HG02840 (cell line): ENCODE measurements around the gene APBA2.

ENCODE experiments used
- ATAC-seq: cut with Tn5 transposase; IDR thresholded peaks from one replicate; pipeline ENCODE4 v1.9.1; 2021; ENCODE audit warnings: mild to moderate bottlenecking, moderate library complexity, moderate number of reproducible peaks; ENCODE audit not compliant: unreplicated experiment, low FRiP score

APBA2 gene

DNA sequence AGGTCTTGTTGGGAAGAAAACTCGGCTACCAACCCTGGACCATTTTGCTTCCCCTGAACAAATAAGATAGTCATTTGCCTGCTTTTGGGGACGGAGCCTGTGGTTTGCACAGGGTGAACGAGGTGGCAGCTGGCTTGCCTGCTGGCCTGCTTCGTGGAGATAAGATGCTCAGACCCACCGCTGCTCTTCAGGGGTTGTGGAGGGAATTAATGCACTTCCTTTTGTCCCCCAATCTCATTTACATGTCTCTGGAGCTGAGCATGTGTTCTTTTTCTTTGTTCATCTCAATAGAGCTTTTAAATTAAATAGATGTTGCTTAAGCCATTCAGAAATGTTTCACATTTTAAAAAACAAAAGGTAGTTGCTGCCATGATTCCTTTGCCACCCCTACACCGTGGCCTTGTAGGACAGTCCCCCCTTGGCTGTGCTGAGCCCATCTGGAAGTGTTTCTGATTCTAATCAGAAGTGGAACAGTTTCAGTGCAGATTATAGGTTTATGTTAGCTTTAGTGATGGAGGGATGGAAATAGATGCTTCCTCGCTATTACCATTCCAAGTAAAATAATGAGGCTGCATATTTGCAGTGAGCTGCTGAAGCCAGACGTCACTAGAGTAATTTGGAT, 25.6 kb downstream of the APBA2 start:
- ATAC-seq: no peak

DNA sequence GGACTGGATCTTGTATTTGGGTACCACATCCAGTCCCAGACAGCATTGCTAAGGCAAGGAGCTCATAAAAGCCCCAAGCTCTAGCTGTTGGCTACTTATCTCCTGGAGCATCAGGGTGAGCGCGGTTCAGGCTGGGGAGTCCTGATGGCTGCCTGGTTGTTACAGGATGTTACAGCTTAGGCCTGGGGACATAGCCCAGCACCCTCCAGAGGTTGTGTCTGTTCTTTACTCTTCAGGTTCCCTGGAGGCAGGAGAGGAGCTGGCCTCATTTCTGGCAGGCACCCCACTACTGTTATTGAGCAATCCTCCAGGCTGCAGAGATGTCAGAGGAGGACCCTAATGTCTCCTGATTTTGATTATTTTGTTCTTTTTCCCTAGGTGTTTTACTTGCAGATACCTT, 26.6 kb downstream of the APBA2 start:
- no peak for ATAC-seq

DNA sequence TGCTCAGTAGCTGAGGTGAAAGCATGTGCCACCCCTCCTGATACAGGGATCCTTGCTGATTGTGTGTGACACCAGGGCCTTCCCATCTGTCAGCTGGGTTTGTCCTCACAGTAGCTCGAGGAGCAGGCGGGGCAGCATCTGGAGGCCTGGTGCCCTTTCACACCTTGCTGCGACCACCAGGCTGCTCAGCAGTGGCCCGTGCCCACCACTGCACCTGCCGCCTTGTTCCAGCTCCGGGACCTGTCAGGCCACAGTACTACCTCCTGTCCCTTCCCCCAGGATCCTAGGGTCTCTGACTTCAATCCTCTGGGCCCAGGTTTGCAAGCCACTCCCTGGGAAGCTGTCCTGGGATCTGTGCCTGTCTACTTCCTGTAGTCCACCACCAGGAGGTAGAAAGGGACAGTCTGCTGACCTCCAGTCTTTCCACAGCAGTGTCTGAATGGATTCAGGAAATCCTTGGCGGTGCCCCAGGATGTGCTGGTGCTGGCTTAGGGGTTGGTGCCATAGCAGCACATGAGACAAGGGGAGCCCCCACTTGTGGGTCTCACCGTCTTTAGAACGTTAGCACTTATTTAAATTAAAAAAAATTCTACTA, 27.5 kb downstream of the APBA2 start:
- ATAC-seq: no peak

DNA sequence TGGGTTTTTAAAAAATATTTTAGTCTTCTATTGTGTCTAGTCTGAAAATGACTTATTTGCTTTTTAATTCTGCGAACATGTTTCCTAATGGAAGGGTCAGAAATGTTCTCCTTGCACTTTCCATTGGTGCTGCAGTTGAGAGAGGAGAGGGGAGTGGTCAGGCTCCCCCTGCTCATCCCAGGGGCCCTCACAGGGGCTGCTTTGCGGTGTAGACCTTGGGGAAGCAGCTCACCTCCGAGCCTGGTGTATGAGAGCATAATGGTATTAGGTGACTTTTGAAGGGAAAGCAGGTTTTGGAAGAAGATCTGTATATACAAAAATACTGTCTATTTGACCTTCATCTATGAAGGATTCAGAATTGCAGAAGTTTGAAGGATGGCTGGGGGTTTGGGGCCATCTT, 28.3 kb downstream of the APBA2 start:
- no peak for ATAC-seq

DNA sequence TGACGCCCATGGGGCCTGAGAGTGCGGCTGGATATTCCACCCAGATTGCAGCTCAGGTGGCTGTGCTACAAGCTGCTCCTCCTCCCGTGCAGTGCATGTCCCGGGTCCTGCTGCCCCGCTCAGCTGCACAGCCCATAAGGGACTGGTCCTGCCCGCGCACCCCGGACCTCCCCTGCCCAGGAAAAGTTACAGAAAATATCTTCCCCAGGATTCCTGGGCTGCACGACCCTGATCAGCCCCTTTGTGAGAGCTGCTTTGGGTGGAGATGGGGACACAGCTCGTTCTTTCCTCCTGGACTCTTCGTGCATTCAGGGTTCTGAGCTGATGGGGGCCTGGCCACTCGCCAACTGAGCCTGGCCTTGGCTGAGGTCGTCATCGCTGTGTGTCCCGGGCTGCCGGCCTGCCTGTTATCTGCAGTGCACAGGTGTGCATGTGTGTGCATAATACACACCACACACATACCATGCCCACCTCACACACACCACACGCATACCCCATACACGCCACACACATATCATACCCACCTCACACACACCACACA, 28.8 kb downstream of the APBA2 start:
- ATAC-seq: no peak

DNA sequence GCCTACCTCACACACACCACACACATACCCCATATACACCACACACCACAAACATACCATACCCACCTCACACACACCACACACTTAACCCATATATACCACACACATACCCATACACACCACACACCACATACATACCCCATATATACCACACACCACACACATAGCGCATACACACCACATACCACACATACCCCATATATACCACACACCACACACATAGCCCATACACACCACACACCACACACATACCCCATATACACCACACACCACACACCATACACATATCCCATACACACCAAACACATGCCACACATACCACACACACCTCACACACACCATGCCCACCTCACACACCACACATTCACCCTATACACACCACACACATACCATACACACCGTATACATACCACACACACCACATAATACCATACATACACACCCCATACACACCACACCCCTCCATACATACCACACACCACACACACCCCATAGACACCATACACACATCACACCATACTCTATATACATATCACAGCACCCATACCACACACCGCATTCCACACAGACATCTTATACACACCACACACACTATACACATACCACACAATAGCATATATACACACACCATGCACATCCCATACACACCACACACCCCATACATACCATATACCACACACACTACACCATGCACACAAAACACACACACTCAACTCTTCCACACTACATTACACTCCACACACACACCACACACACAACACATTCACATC, 29.5 kb downstream of the APBA2 start:
- ATAC-seq: no peak

DNA sequence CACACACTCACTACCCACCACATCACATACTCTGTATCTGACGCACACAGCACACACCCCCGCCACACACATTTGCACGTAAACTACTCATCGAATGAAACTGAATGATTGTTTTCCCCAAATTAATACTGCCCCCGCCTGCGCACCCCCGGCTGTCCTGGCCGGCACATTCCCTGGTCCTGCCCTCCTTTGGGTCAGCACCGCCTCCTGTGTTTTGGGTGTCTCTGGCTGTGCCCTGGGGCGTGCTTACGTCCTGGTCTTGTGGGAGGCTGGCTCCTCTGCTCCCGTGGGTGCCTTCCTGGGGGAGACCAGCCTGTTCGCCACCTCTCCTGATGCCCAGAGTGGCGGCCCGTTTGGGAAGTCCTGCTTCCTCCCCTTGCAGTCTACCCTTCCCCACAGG, 30.2 kb downstream of the APBA2 start:
- no peak for ATAC-seq

DNA sequence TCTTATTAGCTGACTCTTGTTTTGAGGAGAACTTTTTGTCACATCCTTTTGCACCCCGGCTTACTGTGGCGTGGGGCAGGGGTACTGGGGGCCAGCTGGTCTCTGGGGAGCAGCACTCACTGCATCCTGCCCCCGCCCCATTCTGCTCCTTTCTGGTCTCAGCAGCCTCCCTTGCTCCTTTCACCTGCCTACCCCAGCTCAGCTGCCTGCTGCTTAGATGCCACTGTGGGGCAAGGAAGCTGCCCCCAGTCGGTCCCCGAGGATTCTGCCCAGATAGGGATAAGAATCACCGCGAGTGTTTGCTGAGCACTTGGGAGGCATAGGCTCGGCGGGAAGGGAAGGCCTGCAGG, 32.0 kb downstream of the APBA2 start:
- ATAC-seq: no peak

DNA sequence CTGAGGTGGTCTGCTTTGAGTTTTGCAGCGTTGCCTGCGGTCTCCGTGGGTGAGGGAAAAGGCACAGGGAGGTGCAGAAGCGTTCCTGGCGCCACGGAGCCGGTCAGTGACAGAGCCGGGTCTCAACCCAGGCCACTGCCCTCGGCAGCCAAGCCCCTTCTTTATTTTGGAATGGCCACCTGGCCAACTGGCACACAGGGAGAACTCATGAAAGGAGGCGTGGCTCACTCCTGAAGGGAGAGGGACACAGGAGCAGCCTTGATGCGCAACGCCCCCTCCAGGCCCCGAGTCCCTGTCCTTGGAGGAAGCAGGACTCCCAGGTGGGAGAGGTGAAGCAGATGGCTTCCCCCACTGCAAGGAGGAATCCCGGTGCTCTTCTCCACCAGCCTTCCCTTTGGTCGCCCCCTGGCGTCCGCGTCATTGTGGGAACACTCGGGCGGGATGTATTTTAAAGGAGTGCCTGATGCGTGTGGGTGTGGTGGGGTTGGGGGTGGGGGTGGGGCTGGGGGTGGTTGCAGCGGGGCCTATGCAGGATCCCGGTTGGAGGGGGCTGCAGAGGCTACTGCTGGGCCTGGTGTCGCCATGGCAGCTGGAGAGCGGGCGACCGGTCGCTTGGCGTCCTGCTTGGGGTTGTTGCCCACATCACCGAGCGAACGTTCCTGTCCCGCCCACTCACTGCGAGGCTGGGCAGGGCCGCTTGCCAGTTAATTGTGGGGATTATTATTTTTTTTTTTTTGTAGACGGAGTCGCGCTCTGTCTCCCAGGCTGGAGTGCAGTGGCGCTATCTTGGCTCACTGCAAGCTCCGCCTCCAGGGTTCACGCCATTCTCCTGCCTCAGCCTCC, 32.6 kb downstream of the APBA2 start:
- ATAC-seq: no peak

DNA sequence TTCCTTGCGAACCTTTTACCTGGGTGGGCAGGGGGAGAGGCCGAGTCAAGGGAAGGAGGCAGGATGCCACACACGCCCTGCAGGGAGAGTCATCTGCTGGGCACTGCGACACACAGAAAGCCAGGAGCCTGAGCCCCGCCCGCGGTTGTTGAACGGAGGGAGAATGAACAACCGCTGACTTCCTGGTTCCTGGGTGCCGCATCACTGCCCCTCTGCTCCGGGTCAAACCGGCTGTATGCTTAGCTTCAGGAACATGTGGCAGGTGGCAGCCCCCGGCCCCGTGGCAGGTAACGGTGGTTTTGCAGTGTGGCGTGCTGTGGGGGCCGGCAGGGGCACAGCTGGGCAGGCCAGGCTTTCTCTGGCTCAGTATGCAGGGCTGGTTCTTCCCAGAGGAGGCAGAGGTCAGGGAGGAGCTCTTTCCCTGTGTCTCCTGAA, 33.4 kb downstream of the APBA2 start:
- no peak for ATAC-seq

DNA sequence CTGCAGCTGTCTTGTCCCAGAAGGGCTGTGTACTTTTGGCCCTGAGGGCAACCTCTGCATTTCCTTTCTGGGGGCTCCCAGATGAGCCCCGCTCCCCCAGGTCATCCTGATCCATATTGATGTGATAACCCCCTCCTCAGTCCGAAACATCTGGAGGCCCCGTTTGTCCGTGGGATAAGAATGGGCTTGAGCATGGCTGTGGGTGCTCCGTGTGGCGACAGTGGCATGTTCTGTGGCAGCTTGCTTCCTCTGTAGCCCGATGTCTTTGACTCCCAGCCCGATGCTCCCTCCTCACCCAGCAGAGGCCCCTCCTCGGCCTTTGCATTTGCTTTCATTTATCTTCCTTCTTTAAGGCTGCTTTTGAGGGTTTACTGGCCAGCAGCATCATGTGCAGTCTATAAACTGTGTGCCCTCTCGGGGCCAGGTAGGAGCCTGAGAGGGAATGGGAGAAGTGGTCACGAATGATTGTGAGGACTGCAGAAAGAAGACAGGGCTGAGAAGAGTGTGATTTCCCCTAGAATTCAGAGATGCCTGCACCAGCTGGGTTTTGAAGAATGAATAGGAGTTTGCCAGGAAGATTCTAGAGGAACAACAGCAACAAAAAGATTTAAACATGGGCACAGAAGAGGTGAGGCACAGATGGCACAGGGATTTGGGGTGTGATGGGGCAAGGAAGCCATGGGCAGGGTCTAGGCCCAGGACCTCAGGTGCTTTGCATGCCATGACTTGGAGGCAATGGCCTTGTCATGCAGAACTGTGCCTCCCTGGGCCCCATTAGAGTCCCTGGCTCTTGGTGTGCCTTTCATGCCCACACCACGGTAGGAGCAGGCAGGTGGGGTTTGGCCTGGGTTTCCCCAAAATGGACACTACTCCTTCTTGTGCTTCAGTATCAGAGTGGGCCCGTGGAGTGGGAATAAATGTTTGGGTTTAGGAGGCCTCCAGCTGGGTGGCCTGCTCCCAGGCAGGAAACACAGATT, 34.2 kb downstream of the APBA2 start:
- no peak for ATAC-seq

DNA sequence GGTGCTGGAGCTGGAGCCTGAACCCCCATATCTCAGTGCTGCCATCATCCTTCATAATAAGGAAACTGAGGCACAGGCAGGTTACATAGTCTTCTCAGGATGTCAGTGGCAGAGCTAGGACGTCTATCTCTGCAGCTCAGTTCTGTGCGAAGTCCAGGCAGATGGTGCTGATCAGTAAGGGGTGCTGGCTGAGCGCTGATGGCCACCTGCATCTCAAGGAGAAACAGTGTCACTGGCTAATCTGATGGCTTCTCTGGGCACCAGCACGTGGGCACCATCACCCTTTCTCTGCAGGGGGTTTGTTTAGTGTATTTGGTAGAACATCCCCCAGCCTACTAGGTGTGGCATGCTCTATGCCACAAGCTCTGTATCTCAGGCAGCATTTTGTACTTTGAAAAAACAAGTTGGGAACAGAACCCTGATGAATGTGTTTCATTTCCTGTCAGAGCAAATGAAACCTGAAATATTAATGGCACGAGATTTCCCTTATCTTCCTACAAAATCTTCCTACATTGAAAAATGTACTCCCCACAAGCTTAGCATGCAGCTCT, 35.1 kb downstream of the APBA2 start:
- ATAC-seq: no peak

DNA sequence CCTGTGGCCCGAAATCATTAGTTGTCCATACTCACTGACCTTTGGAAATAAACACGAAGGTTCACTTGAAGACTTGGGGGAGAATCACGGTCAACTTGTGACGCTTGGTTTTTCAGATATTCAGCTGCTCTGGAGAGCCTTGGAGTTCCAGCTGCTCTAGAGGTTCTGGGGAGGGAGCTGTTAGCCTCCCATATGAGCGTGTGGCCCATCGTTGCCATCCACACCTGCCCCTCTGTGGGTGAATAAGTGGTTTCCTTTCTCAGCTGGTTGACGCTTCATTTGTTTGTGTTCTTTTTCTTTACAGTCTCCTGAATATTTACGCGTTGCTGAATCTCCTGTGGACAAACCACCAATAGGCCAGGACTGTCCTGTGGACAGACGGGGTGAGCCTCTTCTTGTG, 35.6 kb downstream of the APBA2 start:
- no peak for ATAC-seq

DNA sequence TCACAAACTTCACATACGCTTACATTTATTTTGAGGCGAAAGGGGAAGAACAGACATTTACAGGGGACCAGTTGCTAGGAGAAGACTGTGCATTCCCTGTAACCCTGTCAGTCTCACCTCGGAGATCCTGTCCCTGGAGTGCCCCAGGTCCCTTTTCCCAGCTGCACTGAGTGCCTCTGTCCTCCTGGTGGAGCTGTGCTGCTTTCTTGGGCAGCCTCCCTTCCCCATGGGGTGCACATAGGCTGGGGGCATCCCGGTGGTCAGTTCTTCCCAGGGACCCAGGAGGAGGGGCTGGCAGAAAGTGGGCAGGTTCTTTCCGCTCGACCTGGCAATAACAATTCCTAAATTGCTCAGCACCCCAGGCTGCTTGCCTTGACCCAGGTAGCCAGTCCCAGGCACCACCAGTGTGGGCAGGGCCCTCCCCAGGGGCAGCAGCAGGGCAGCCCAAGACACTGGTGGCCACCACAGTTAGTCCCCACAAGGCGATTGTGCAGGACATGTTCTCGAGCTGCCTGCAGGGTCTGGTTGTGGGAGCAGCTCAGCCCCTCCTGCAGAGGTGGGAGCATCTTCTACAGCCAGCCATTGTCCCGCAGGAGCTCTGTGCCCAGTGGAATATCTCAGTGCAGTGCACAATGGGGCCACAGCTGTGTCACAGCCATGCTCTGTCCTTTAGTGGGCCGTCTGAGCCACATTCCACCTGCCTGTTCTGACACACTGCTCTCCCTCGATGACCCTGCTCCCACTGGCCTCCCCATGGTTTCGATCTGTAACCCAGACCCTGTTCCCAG, 36.3 kb downstream of the APBA2 start:
- no peak for ATAC-seq

DNA sequence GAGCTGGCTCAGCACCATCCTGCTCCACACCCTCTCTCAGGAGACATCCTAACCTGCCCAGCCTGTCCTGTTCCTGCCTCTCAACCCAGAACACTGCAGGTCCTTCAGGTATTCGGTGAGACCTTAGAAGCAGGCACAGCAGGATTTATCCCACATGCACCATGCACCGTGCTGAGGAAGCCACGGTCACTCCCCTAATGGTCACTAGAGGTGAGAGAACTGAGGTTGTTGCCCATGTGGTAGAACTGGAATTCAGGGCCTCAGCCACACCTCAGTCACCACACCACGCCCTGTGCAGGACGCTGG, 36.9 kb downstream of the APBA2 start:
- ATAC-seq: no peak

DNA sequence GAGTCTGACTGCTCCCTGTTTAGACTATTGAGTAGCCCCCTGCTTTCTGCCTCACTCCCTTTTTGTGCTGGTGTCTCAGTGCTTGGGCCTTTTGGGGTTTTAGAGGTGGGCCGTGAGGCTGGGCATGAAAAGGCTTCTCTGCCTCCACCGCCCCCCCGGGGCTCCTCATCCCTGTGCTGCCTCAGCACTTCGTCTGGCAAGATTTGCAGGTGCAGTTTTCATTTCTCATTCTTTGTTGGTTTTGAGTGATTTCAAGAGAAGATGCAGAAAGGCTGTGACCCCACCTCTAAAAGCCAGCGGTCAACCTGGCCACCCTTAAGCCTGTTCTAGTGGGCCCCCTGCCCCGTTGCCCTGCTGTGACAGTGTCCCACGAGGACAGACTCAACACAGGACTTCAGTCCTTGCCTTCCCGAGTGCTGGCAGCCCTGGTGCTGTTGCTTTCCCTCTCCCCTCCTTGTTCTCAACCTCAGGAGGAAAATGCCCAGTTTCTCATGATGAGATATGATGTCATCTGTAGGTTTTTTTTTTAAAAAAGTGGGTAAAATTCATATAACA, 38.0 kb downstream of the APBA2 start:
- no peak for ATAC-seq

DNA sequence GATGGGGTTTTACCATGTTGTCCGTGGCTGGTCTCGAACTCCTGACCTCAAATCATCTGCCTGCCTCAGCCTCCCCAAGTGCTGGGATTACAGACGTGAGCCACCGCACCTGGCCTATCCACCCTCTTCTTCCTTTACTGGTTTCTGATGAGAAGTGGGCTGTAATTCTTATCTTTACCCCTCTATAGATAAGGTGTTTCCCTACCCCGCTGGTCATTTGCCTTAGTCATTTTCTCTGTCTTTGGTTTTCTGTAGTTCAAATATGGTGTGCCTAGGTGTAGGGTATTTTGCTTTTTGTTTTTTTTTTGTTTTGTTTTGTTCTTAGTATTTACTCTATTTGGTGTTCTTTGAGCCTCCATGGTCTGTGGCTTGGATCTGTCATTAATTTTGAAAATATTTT, 41.3 kb downstream of the APBA2 start:
- no peak for ATAC-seq

DNA sequence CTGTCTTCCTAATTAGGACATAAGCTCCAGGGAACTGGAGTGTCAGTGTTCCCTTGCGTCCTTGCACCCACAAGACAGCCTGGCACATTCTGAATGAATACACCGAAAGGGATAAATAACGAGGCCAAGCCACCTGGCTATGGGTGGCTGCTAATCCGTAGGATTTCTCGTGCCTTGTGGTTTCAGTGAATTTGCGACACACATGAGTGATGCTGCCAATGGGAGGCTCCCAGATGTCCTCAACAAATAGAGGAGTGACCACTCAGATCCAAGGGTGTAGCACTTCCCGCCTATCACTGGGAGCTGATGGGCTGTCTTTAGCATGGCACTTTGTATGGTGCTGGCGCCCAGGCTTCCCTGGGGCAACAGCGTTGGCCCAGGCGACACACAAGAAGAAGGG, 43.4 kb downstream of the APBA2 start:
- ATAC-seq: no peak

DNA sequence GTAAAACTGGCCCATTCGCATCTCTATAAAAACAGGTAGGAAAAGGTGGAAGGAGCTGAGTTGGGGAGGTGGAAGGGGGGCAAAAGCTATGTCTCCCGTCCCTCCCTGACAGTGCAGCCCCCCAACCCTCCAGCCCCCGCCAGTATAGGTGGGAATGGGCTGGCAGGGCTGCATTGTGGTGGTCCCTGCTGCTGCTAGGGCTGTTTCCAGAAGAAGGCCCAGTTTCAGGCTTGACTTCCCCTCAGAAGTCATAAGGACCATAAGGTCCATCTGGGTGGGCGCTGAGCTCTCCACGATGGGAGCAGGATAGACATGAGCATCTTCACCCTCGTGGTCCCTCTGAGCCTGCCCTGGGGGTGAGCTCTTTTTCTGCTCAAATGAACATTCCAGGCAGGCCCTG, 44.2 kb downstream of the APBA2 start:
- no peak for ATAC-seq
